HG02943 (cell line): ENCODE results near the gene LINC01488.

Experiments used
- ATAC-seq: cut with Tn5 transposase; IDR thresholded peaks from one replicate; pipeline ENCODE4 v1.9.1; 2021; ENCODE audit warnings: mild to moderate bottlenecking, low read depth, moderate library complexity; ENCODE audit not compliant: unreplicated experiment

LINC01488 gene

GRCh38 chr11:69504127-69504526, 22.7 kb downstream of the LINC01488 start:
- ATAC-seq: no peak

- ATAC-seq: no peak
These were observed 23.3 kb downstream of the LINC01488 start for GRCh38 chr11:69504576-69505335.

GRCh38 chr11:69508974-69509373, 27.5 kb downstream of the LINC01488 start:
- ATAC-seq: no peak

- ATAC-seq: no peak
These were observed 27.9 kb downstream of the LINC01488 start for GRCh38 chr11:69509381-69509780.

- ATAC-seq: no peak
These were observed 28.5 kb downstream of the LINC01488 start for GRCh38 chr11:69509846-69510390.

- no peak for ATAC-seq
These were observed 29.3 kb downstream of the LINC01488 start for GRCh38 chr11:69510471-69511357.

- no peak for ATAC-seq
These were observed 30.0 kb downstream of the LINC01488 start for GRCh38 chr11:69511358-69512055.

- no peak for ATAC-seq
These were observed 30.7 kb downstream of the LINC01488 start for GRCh38 chr11:69512136-69512535.

- ATAC-seq: no peak
These were observed 31.3 kb downstream of the LINC01488 start for GRCh38 chr11:69512790-69513189.

- ATAC-seq: no peak
These were observed 31.7 kb downstream of the LINC01488 start for GRCh38 chr11:69513196-69513595.

GRCh38 chr11:69513663-69514224, 32.3 kb downstream of the LINC01488 start:
- ATAC-seq: no peak

GRCh38 chr11:69514771-69515170, 33.3 kb downstream of the LINC01488 start:
- ATAC-seq: no peak

GRCh38 chr11:69515271-69516245, 34.1 kb downstream of the LINC01488 start:
- ATAC-seq: no peak

GRCh38 chr11:69516526-69516925, 35.1 kb downstream of the LINC01488 start:
- no peak for ATAC-seq

- ATAC-seq: no peak
These were observed 36.9 kb downstream of the LINC01488 start for GRCh38 chr11:69518081-69518950.

GRCh38 chr11:69520186-69520916, 38.9 kb downstream of the LINC01488 start:
- ATAC-seq: no peak

- no peak for ATAC-seq
These were observed 40.0 kb downstream of the LINC01488 start for GRCh38 chr11:69521457-69521856.

- ATAC-seq: no peak
These were observed 42.0 kb downstream of the LINC01488 start for GRCh38 chr11:69523453-69523852.
